Endothelial cell of umbilical vein (primary cell): Measurements from ENCODE around the gene TSPAN4. TPM values are rescaled to one million over a fixed set of nuclear protein-coding genes. Genes with fewer than 3 reads are reported as not detected.

Source experiments
- BruUV-seq: library from RNA; stranded (reverse); fragments of 400-500 nt; replicated peaks from 2 replicates; lab custom pipeline; 2021; lab: Mats Ljungman, UMichigan
- CTCF ChIA-PET: fragments of 300-600, 350-600 bp; sonication (Branson Sonifier 250); formaldehyde crosslinking; loops from one replicate; lab custom pipeline; 2021; ENCODE audit warnings: antibody characterized with exemption, inconsistent platforms; lab: Charles Lee
- POLR2A ChIA-PET: fragments of 300-600, 350-600 bp; sonication (Branson Sonifier 250); formaldehyde crosslinking; loops from one replicate; lab custom pipeline; 2021; ENCODE audit warnings: antibody characterized with exemption, inconsistent platforms; lab: Charles Lee
- DNase-seq: peaks from one replicate; pipeline ENCODE4 v3.0.0-alpha.2; 2011; ENCODE audit warnings: low read depth, low spot score
- FAIRE-seq: peaks from 2 replicates; lab custom pipeline; 2011; peaks lifted over from hg19 to GRCh38; lab: Jason Lieb, UNC
- H2AFZ ChIP-seq: 2 replicates; pipeline ENCODE4 v1.6.0; 2012; ENCODE audit warnings: low read depth, low read length, control low read depth, inconsistent platforms
- H3K27ac ChIP-seq: 2 replicates; pipeline ENCODE4 v1.5.1; 2011; ENCODE audit warnings: low read depth, mild to moderate bottlenecking, control low read depth, low read length, moderate library complexity; ENCODE audit not compliant: insufficient read depth
- H3K27me3 ChIP-seq, 2 experiments: 2 replicates each; pipeline versions ENCODE4 v1.6.0 to v1.6.1; 2011; ENCODE audit warnings: low read length in 2 of 2, mixed read lengths in 1 of 2; ENCODE audit not compliant: control insufficient read depth in 2 of 2, insufficient read depth in 2 of 2
- H3K36me3 ChIP-seq, 2 experiments: 2 replicates in 1 of 2; 3 replicates in 1 of 2; pipeline ENCODE4 v1.5.1; 2011; ENCODE audit warnings: low read length in 2 of 2, mild to moderate bottlenecking in 1 of 2, moderate library complexity in 1 of 2; ENCODE audit not compliant: control insufficient read depth in 2 of 2, insufficient read depth in 2 of 2; ENCODE audit errors: extremely low read depth in 1 of 2
- H3K4me1 ChIP-seq: 3 replicates; pipeline ENCODE4 v1.5.1; 2011; ENCODE audit warnings: mild to moderate bottlenecking, low read length; ENCODE audit not compliant: control insufficient read depth, insufficient read depth; ENCODE audit errors: extremely low read depth
- H3K4me2 ChIP-seq: 2 replicates; pipeline ENCODE4 v1.6.1; 2011; ENCODE audit warnings: low read length, control low read depth, mixed read lengths; ENCODE audit not compliant: insufficient read depth
- H3K4me3 ChIP-seq, 3 experiments: fragments of 200-600 bp in 1 of 3; sonication (generic), shearing (Covaris generic) in 1 of 3; replicated peaks in 1 of 3; 2 replicates each; pipeline ENCODE4 v1.5.1; 2011 to 2016; ENCODE audit warnings: control low read depth in 3 of 3, low read length in 3 of 3, mild to moderate bottlenecking in 2 of 3, inconsistent platforms in 1 of 3, low read depth in 1 of 3, moderate library complexity in 1 of 3; ENCODE audit not compliant: insufficient read depth in 1 of 3
- H3K79me2 ChIP-seq: 2 replicates; pipeline ENCODE4 v1.6.0; 2012; ENCODE audit warnings: low read length, inconsistent platforms; ENCODE audit not compliant: control insufficient read depth, insufficient read depth
- H3K9ac ChIP-seq: replicated peaks from 2 replicates; pipeline ENCODE3; 2011; ENCODE audit warnings: low read length, control low read depth; ENCODE audit not compliant: insufficient read depth; ENCODE audit errors: extremely low read depth
- H3K9me1 ChIP-seq: replicated peaks from 3 replicates; pipeline ENCODE4 v1.6.0; 2011; ENCODE audit warnings: mild to moderate bottlenecking, low read length; ENCODE audit not compliant: control insufficient read depth, insufficient read depth; ENCODE audit errors: extremely low read depth
- H3K9me3 ChIP-seq: replicated peaks from 2 replicates; pipeline ENCODE4 v1.5.1; 2012; ENCODE audit warnings: low read length, inconsistent platforms; ENCODE audit not compliant: control insufficient read depth, insufficient read depth
- H4K20me1 ChIP-seq: replicated peaks from 2 replicates; pipeline ENCODE3; 2011; ENCODE audit warnings: mild to moderate bottlenecking, low read length; ENCODE audit not compliant: control insufficient read depth, insufficient read depth; ENCODE audit errors: extremely low read depth
- FOS ChIP-seq: IDR thresholded peaks from 2 replicates; pipeline ENCODE4 v1.6.1; 2011; ENCODE audit warnings: mild to moderate bottlenecking, low read length, moderate library complexity, borderline replicate concordance; ENCODE audit not compliant: insufficient read depth
- GATA2 ChIP-seq: IDR thresholded peaks from 2 replicates; pipeline ENCODE4 v1.7.0; 2011; ENCODE audit warnings: low read depth, mild to moderate bottlenecking, moderate library complexity, mixed read lengths, low read length; ENCODE audit not compliant: insufficient read length, insufficient read depth
- JUN ChIP-seq: IDR thresholded peaks from 2 replicates; pipeline ENCODE4 v1.6.1; 2011; ENCODE audit warnings: borderline replicate concordance, low read depth; ENCODE audit not compliant: insufficient read length, insufficient read depth
- MYC ChIP-seq: IDR thresholded peaks from one replicate; pipeline ENCODE4 v1.6.1; 2011; ENCODE audit warnings: mild to moderate bottlenecking, low read depth, low read length
- POLR2A ChIP-seq: IDR thresholded peaks from 2 replicates; pipeline ENCODE4 v1.6.1; 2012; ENCODE audit warnings: low read depth, mild to moderate bottlenecking, control low read depth, low read length
- POLR2AphosphoS5 ChIP-seq: IDR thresholded peaks from 2 replicates; pipeline ENCODE4 v1.6.1; 2012; ENCODE audit warnings: low read depth, mild to moderate bottlenecking, control low read depth, low read length, moderate library complexity; ENCODE audit not compliant: insufficient read depth
- dilution Hi-C: fragments of 300-500 bp; cut with MboI; formaldehyde crosslinking; loops from one replicate; pipeline ENCODE4 v1.15.0; 2019; ENCODE audit warnings: low sequenced_read_pairs; ENCODE audit not compliant: extremely low pct_ligation_motif_present
- intact Hi-C: fragments of 100-400 bp; cut with micrococcal nuclease; formaldehyde crosslinking; loops from one replicate; pipeline ENCODE4 v1.10.0; 2022
- polyA plus RNA-seq, 4 experiments: library from polyadenylated mRNA; depleted of rRNA in 3 of 4; stranded (reverse) in 3 of 4; unstranded in 1 of 4; fragments of >200 nt; gene quantifications; 2 replicates each; pipeline versions ENCODE4 v1.2.1 to v1.2.3, GENCODE V29; 2011 to 2012; ENCODE audit warnings: missing spikeins in 1 of 4
- total RNA-seq: library from RNA; stranded (reverse); gene quantifications from 2 replicates; pipeline ENCODE4 v1.2.3, GENCODE V29; 2021
- TF ChIP-seq, protein P1 (sequence below), 2 donors: IDR thresholded peaks; 1 replicate in 1 of 2; 2 replicates in 1 of 2; pipeline ENCODE4 v1.5.1; 2011; ENCODE audit warnings: low read length in 2 of 2, mild to moderate bottlenecking in 2 of 2, moderate library complexity in 2 of 2, control low read depth in 1 of 2, inconsistent platforms in 1 of 2, low read depth in 1 of 2; ENCODE audit not compliant: insufficient read depth in 1 of 2; ENCODE audit errors: extremely low read depth in 1 of 2

The TSPAN4 gene
- total and polyA plus RNA-seq, 2 donors (not counting 3 experiments of a cell fraction or from before 2014, with no cell fraction given) = 114 to 199 TPM

DNA sequence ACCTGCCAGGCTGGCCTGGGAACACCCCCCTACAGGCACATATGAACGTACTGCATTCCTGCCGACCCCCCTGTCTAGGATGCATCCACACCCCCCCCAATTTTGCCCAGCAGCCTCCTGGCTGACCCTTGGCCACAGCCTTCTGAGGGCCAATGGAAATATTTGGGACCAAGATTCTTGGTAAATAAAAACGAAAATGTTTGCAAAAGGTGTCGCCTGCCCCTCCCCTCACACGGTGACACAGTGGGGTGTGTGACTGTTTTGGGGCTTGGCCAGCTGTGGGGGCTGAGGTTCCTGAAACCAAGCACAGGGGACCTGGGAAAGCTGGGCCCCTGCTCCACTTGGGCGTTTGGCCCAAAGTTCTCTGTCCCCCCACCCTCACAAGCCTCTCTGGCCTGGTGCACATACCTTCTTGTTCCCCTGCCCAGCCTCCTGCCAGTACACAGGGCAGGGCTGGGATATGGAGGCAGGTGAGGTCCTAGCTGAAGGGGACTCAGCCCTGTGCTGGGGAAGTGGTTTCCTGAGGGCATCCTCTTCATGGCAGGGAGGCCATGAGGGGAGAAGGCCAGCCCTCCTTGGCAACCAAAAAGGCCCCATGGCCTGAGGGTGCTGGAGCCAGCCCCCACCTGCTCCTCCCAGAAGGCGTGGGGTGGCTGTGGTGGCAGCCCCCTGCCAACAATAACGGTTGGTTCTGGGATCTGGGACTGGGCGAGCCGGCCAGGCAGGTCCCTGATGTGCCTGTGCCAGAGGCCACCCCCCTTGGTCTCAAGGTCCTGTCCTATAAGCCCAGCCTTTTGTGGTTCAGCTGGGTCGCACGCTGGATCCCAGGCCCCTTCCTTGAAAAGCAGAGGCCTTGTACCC, 17.1 kb upstream of the TSPAN4 start:
- H3K4me2 ChIP-seq = no peak overlapping the region
- no peak overlapping the region for H2AFZ ChIP-seq
- intact Hi-C loops = no loop called here
- BruUV-seq = no TSS peak
- H3K9me3 ChIP-seq = no peaks in the 10 kb centered on the region
- no peaks in the 10 kb centered on the region for H4K20me1 ChIP-seq
- peaks cover 12% of the 10 kb centered on the region for H3K79me2 ChIP-seq
- no peaks in the 10 kb centered on the region for H3K9me1 ChIP-seq
- ChIA-PET CTCF (interaction anchor here (0.8 kb wide), 1 partner anchor 15 kb away, joined by 3 read pairs; no protein-coding TSS in a partner anchor), POLR2A (no interaction called here)
- no peak overlapping the region for H3K27ac ChIP-seq
- H3K4me1 ChIP-seq = peaks cover 42% of the 10 kb centered on the region
- H3K36me3 ChIP-seq = peaks cover 4 to 17% of the 10 kb centered on the region in 2 experiments
- FAIRE-seq = no peak
- no peak for TF ChIP-seq GATA2
- no peak for TF ChIP-seq POLR2AphosphoS5
- no peak for TF ChIP-seq MYC
- TF ChIP-seq JUN = no peak
- no peak for TF ChIP-seq FOS
- TF ChIP-seq POLR2A = no peak
- TF ChIP-seq, protein P1, sequence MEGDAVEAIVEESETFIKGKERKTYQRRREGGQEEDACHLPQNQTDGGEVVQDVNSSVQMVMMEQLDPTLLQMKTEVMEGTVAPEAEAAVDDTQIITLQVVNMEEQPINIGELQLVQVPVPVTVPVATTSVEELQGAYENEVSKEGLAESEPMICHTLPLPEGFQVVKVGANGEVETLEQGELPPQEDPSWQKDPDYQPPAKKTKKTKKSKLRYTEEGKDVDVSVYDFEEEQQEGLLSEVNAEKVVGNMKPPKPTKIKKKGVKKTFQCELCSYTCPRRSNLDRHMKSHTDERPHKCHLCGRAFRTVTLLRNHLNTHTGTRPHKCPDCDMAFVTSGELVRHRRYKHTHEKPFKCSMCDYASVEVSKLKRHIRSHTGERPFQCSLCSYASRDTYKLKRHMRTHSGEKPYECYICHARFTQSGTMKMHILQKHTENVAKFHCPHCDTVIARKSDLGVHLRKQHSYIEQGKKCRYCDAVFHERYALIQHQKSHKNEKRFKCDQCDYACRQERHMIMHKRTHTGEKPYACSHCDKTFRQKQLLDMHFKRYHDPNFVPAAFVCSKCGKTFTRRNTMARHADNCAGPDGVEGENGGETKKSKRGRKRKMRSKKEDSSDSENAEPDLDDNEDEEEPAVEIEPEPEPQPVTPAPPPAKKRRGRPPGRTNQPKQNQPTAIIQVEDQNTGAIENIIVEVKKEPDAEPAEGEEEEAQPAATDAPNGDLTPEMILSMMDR (IDR thresholded peaks at IDR 0.05; ENCODE audit: extremely low read depth in 1 of 2, insufficient read depth in 1 of 2, low read depth in 1 of 2, low read length in 2 of 2) = no peak
- dilution Hi-C loops = no loop called here
- no peak overlapping the region for H3K4me3 ChIP-seq
- no peak for DNase-seq
- H3K27me3 ChIP-seq = no peaks in the 10 kb centered on the region
- no peak overlapping the region for H3K9ac ChIP-seq
